ENCODE results near the gene PDZK1. TPM values are rescaled to one million over a fixed set of nuclear protein-coding genes. Genes with fewer than 3 reads are reported as not detected.
A peak's percentile ranks its signal among the peaks of the same experiment; 100 is the strongest.
"Not testable (repeated sequence)": the region's sequence is repeated elsewhere in the genome, so short reads cannot be mapped to it uniquely, and the experiment has no call there.

Gene PDZK1
- polyA plus RNA-seq, 3 donors = 175 to 234 (median 186) TPM

DNA sequence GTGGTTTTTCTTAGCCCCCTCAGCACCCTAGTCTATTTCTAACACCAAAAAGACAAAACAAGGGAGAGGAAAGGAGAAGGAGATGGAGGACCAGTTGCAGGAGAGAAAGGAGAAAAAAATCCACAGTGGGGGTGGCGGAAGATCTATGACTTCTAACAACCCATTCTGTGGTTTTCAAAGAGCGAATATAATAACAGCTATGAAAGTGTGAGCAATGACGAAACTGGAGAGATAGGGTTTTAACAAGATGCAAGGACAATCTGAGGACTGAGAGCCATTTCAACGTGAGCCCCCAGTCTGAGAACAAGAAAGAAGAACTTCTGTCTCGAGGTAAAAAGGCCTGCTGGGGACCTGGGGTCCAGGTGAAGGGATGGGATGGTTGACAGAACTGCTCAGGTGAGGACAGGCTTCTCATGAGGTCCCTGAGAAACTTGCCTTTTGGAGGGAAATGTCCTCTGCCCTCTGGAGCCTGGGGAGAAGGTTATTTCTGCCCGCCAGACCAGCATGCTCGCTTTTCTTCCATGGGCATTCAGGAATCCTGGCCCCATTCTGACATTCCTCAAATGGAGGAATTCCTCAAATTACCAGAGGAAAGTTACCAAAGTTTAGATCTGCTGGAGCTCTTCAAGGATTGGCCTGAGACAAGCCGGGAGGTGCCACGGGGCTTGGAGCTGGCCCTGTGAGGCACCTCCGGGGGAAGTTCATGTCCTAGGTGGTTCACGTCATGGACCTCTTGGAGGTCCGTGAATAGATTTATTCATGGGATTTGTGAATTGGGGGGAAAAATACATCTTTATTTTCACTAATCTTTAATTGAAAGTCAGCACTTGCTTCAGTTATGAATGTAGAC lies 12.3 kb upstream of the PDZK1 start, which contains the start of gene CD160:
Gene CD160 (plus strand): TSS at position 270 of the 850 bp plus-strand sequence. CDS start 8,829 bp downstream, outside the sequence.
- no peak for DNase-seq (ENCODE audit: extremely low read depth in 1 of 11, low read depth in 9 of 11, low spot score in 4 of 11)

DNA sequence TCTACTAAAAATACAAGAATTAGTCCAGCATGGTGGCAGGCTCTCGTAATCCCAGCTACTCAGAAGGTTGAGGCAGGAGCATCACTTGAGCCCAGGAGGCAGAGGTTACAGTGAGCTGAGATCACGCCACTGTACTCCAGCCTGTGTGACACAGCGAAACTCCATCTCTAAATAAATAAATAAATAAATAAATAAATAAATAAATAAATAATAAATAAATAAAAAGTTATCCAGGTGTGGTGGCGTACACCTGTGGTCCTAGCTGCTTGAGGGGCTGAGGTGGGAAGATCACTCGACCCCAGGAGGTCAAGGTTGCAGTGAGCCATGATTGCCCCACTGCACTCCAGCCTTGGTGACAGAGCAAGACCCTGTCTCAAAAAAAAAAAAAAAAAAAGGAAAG lies 11.3 kb upstream of the PDZK1 start:
- DNase-seq (ENCODE audit: extremely low read depth in 1 of 11, low read depth in 9 of 11, low spot score in 4 of 11) = not testable (repeated sequence)

DNA sequence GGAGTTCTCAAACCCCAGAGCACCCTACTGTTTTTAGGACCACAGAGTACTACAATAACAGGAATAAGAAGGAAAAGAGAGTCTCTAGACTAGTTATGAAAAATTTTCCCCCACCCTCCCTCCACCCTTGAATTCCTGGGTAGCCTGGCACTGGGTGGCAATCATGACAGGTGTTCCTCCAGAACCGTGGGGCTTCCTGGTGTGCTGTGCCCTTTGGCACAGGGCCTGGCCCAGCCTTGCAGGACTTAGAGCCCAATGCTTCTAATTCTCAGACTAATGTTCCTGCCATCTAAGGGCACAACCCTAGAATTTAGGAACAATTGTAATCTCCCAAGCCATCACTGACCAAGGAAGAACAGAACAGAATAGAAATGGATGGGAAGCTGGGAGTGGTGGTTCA lies 10.7 kb upstream of the PDZK1 start:
- DNase-seq (ENCODE audit: extremely low read depth in 1 of 11, low read depth in 9 of 11, low spot score in 4 of 11) = no peak

DNA sequence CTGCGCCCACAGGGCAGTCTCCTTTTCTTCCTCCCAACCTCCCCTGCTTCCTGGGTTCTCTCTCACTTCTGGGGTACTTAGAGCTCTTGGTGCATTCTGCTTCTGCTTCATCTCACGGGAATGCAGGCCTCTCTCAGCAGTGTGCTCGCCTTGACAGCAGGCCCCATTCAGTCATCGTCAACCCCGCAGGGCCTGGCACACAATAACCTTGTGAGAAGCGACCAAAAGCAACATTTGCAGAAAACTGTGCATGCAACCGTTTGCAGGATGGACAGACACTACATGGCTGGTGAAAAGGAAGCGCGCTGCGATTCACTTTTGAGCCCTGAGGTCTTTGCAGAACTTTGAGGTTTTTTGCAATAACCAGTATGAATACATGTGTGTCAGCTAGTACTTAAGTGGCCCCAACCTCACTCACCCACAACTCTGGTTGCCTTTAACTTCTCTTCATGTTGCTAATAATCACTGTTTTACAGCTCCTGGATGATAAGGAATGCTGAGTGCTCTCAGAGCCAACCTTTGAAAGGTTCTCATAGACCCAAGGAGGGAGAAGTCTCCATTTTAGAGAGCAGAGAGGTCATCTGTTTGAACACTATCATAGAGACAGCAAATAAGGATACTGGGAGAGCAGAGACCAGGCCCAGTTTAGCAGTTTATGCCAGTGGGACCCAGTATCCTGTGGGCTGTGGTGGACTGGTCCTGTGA lies 9.6 kb upstream of the PDZK1 start:
- no peak for DNase-seq (ENCODE audit: extremely low read depth in 1 of 11, low read depth in 9 of 11, low spot score in 4 of 11)

DNA sequence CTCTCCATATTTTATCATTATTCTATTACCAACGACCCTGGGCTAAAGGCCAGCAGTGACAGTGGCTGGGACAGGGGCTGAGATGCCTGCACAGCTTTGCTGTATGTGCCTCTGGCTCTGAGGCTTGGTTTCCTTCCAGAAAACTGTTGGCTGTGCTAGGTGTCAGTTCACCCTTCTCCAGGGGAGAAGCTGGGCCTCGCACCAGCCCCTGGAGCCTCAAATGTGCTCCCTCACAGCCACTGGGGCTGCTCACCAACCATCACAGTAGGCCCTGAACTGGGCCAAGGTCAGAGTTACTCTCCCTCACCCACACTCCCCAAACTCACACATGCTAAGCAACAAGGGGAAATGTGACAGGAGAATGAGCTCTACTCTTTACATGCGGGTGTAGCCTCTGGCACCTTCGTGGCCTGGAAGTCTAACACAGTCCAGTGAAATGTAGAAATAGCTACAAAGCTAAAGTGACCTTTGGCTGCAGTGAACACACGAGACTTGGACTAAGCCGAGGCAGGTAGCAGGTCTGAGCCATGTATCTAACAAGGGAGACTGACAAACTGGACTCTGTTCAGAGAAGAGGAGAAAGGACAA lies 7.5 kb upstream of the PDZK1 start:
- no peak for DNase-seq (ENCODE audit: extremely low read depth in 1 of 11, low read depth in 9 of 11, low spot score in 4 of 11)

DNA sequence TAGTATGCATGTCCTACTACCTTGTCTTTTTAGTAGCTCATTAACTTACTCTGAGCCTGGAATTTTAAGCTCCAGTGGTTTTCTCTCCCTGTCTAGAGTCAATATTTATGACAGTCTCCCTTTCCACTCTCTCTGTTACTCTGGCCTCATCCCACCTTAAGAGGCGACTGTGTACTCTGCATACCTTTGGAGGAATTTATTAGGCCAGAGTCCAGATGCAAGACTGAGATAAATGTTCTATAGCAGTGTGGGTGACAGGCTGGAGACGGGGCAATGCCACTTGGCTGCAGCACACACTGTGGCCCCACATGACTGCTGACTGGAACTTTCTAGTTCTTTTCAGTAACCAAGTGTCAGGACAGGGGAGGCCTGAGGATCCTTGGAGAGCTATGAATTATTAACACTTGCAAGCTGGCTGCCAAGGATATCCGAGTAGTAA lies 4.1 kb upstream of the PDZK1 start:
- DNase-seq (ENCODE audit: extremely low read depth in 1 of 11, low read depth in 9 of 11, low spot score in 4 of 11) = peak in 8 of 11 donors; percentile 46 to 84 (median 68)

DNA sequence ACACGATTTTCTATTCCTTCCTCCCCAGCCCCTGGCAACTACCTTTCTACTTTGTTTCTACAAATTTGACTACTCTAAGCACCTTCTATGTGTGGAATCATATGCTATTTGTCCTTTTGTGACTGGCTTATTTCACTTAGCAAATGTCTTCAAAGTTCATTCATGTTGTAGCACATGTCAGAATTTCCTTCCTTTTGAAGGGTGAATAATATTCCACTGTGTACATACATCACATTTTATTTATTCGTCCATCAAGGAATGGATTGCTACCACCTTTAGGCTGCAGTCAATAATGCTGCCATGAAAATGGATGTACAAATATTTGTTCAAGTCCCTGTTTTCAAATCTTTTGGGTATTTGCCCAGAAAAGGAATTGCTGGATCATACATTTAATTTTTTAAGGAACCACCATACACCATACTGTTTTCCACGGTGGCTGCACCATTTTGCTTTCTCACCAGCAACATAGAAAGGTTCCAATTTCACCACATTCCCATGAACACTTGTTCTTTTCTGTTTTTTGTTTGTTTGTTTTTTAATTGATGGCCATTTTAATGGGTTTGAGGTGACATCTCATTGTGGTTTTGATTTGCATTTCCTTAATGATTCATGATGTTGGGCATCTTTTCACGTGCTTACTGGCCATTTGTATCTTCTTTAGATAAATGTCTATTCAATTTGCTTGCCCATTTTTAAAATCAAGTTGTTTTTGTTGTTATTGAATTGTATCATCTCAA lies 3.3 kb upstream of the PDZK1 start:
- DNase-seq (ENCODE audit: extremely low read depth in 1 of 11, low read depth in 9 of 11, low spot score in 4 of 11) = no peak

DNA sequence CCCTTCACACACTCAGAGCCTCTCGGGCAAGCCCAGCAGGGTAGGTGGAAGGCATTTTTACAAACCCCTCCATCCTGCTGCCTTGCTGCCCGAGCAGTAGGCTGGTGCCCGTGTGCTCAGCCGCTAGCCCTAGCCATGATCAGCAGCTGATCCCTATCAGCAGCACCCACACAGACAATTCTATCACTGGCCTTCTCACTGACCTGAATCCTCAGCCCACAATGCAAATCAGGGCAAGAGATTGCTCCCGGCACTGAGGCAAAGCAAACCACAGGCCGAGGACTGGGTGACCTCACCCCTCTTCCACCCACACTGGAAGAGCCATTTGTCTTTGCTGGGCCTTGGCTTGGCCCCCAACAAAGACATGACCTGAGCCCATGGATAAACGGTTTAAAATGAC lies 895 bp upstream of the PDZK1 start:
- no peak for DNase-seq (ENCODE audit: extremely low read depth in 1 of 11, low read depth in 9 of 11, low spot score in 4 of 11)

DNA sequence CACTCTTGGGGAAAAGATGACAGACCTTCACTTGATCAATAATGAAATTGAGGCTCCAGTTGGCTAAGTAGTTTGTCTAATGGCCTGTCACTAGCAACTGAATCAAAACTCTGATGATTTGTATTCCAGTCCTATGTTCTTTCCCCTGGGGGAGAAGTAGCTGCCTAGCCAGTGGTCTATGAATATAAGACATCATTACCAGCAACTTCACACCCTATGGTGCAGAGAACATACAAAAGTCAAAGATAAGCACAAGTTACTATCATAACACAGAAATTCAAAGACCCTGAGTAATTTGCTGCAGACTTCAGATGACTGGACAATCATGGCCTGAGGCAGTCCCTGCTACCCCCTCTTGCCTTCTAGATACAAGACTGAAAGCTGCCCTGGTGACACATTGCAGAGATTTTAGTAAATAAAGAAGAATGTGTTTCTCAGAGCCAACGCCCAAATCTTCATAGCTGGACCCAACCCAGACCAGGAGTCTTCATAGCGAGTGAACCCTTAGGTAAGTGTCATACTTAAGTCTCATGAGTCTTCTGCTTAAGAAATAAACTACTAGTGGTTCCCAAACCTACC lies 993 bp downstream of the PDZK1 start:
- no peak for DNase-seq (ENCODE audit: extremely low read depth in 1 of 11, low read depth in 9 of 11, low spot score in 4 of 11)

DNA sequence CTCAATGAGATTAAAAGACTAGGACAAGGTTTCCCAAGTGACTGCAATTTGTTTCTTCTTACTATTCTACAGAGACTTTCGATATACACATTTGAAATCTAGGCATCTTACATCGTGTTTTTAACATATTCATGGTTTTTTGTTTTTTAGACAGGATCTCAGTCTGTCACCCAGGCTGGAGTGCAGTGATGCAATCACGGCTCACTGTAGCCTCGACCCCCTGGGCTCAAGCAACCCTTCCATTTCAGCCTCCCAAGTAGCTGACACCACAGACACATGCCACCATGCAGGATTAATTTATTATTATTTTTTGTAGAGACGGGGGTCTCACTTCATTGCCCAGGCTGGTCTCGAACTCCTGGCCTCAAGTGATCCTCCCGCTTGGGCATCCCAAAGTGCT lies 1.5 kb downstream of the PDZK1 start:
- DNase-seq (ENCODE audit: extremely low read depth in 1 of 11, low read depth in 9 of 11, low spot score in 4 of 11) = no peak

DNA sequence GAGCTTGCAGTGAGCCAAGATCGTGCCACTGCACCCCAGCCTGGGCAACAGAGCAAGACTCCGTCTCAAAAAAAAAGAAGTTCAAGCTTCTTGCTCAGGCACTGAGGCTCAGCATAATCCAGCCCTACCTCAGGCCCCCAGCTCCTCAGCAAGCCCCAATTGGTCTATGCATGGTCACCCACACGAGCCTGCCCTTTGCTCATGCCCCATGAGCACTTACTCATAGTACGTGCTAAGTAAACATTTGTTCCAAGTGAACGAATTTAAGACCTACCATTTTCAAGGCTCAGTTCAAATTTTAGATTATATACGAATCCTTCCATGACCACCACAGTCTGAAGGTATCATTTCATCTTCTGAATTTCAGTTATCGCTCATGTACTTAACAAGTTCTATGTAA lies 4.3 kb downstream of the PDZK1 start:
- DNase-seq (ENCODE audit: extremely low read depth in 1 of 11, low read depth in 9 of 11, low spot score in 4 of 11) = no peak

DNA sequence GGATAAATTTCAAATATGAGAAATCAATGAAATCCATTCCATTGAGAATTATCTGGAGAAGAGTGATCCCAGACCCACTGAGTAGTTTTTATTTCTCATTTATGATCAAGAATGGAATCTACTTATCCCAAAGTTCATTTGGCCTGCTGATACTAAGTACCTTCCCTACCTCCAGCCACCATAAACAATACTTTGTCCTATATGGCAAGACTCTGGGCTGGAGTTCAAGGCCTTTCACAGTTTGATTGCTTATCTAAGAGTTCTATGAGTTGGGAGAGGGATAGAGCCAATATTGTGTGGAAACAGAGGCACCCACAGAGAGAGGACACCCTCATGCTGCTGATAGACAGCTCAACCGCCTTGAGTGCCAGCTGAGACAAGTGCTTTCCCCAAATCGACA lies 5.1 kb downstream of the PDZK1 start:
- no peak for DNase-seq (ENCODE audit: extremely low read depth in 1 of 11, low read depth in 9 of 11, low spot score in 4 of 11)

DNA sequence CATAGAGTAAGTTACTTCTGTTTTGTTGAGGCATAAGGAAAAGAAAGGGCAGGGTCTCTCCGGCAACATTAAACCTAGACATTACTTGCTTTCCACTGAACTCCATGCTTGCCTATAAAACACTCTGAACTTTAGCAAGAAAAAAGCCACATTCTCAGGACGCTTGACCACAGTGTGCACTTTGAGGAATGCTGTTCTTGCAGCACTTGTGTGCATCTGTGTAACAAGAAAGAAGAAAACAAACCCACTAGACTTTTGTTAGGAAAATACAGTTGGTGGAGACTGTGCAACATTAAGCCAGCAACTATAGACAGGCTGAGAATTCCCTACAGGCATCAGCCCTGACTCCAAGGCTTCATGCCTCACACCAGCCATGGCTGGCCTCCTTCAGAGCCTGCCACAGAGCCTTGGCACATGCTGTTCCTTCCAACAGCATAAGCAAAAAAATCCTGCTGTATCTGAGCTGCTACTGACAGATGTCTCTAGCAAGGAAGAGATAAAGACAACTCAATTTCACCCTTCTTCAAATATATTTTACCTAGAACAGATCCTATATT lies 5.8 kb downstream of the PDZK1 start:
- no peak for DNase-seq (ENCODE audit: extremely low read depth in 1 of 11, low read depth in 9 of 11, low spot score in 4 of 11)

DNA sequence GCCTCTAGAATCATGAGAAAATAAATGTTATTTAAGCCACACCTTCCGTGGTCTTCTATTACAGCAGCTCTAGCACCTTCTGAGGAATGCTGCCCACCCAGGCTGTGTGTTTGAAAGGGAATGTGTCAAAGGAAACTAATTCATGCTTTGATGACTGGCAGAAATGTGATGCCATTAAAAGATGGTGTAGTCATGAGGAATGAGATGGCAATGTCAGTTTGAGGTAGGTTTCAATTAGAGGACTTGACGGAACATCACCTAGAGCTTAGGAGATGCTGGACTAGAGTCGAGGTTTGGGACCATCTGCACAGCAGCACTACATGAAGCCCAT lies 10.6 kb downstream of the PDZK1 start:
- DNase-seq (ENCODE audit: extremely low read depth in 1 of 11, low read depth in 9 of 11, low spot score in 4 of 11) = no peak

DNA sequence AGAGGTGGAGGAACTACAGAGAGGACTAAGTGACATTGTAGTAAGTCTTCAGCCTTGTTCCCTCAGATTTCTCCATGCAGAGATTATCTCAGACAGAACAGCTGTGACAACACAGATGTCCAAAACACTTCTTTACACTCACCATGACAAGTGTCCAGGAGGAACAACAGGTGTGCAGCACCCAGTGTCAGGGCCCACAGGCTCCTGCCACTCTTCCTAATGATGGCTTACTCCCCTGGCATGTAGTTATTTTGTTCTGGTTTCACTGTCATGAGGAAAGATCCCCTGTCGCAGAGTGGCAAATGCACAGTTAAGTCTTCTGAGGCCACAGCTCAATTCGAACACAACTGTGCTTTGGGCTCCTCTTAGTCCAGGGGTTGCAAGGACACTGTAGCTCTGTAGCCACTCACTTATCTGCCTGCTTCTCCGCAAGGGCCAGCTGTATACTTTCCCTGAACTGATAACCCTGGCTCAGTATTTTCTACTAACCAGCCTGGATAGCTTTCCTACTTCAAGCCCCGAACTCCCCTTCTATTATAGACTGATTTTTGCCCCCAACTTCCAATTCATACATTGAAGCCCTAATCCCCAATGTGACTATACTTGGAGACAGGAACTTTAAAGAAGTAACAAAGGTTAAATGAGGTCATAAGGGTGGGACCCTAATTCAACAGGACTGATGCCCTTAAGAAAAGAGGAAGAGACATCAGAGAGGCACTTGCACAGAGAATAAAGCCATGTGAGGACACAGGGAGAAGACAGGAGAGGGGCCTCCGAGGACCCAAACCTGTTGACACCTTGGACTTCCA lies 11.1 kb downstream of the PDZK1 start:
- no peak for DNase-seq (ENCODE audit: extremely low read depth in 1 of 11, low read depth in 9 of 11, low spot score in 4 of 11)

DNA sequence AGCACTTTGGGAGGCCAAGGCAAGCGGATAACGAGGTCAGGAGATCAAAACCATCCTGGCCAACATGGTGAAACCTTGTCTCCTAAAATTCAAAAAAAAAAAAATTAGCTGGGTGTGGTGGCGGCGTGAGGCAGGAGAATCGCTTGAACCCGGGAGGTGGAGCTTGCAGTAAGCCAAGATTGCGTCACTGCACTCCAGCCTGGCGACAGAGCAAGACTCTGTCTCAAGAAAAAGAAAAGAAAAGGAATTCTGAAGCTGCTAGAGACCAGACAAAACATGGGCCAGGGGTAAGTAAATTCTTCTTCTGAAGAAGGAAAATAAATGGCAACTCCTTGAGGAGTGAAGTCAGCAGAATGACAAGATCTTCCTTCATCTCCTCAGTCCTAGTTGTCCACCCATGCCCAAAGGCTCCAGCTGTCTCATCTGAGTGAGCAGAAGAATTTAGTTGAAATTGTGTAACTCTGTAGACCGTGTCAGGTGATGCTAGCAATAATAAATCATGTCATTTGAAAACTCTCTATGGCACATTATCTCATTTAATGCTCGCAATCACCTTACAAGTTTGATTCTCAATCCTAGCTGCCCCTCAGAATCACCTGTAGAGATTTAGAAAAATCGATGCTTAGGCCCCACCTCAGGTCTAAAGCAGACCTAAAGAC lies 14.3 kb downstream of the PDZK1 start:
- DNase-seq (ENCODE audit: extremely low read depth in 1 of 11, low read depth in 9 of 11, low spot score in 4 of 11) = no peak
